Type B pancreatic cell (in vitro differentiated cells): ENCODE data around the gene PFDN2. TPM values are rescaled to one million over a fixed set of nuclear protein-coding genes. Genes with fewer than 3 reads are reported as not detected.

Experiments
- DNase-seq: peaks from one replicate; pipeline ENCODE4 v3.0.0; 2021; ENCODE audit warnings: mixed read lengths; ENCODE audit not compliant: unreplicated experiment; ENCODE audit errors: extremely low spot score
- H3K27ac Mint-ChIP-seq: 2 replicates; pipeline ENCODE4 v1.8.0; 2021; ENCODE audit warnings: mild to moderate bottlenecking, mixed read lengths
- H3K27me3 Mint-ChIP-seq: 2 replicates; pipeline ENCODE4 v1.8.0; 2021; ENCODE audit warnings: mixed read lengths
- H3K36me3 Mint-ChIP-seq: 2 replicates; pipeline ENCODE4 v1.8.0; 2021; ENCODE audit warnings: mixed read lengths
- H3K4me1 Mint-ChIP-seq: one replicate; pipeline ENCODE4 v1.8.0; 2021; ENCODE audit warnings: mixed read lengths; ENCODE audit not compliant: unreplicated experiment
- H3K4me3 Mint-ChIP-seq: 2 replicates; pipeline ENCODE4 v1.8.0; 2021; ENCODE audit warnings: mild to moderate bottlenecking, mixed read lengths
- H3K9me3 Mint-ChIP-seq: 2 replicates; pipeline ENCODE4 v1.8.0; 2021; ENCODE audit warnings: mixed read lengths
- total RNA-seq: library from RNA; stranded (reverse); gene quantifications from 2 replicates; pipeline ENCODE4 v1.2.1, GENCODE V29; 2021; ENCODE audit warnings: low replicate concordance
- TF ChIP-seq, protein P1 (sequence below): fragments of 200-600 bp; sonication (generic); conservative IDR thresholded peaks from 2 replicates; pipeline ENCODE4 v1.5.0; 2021; ENCODE audit warnings: antibody characterized with exemption, mild to moderate bottlenecking

Gene PFDN2
- total RNA-seq, 1 donor from 2014 or later: 50.9 TPM

DNA sequence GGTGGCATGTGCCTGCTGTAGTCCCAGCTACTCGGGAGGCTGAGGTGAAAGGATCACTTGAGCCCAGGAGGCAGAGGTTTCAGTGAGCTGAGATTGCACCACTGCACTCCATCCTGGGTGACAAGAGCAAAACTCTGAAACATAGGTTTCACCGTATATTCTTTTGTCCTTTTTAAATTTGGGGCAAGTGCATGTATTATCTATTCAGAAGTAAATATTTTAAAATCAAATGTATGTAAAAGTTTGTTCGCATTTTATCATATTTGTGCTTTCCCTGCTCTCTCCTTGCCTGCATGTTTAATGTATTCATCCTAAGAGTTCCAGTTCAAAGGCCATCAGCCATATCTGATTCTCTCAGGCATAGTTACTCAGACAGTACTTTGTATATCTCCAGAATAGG is 28.0 kb upstream of the PFDN2 start:
- Mint-ChIP-seq H3K27me3 (no peaks in the 10 kb centered on the region), H3K36me3 (no peaks in the 10 kb centered on the region), H3K27ac (no peak overlapping the region), H3K9me3 (no peaks in the 10 kb centered on the region), H3K4me1 (no peaks in the 10 kb centered on the region), H3K4me3 (no peak overlapping the region)
- DNase-seq: no peak
- TF ChIP-seq, protein P1, sequence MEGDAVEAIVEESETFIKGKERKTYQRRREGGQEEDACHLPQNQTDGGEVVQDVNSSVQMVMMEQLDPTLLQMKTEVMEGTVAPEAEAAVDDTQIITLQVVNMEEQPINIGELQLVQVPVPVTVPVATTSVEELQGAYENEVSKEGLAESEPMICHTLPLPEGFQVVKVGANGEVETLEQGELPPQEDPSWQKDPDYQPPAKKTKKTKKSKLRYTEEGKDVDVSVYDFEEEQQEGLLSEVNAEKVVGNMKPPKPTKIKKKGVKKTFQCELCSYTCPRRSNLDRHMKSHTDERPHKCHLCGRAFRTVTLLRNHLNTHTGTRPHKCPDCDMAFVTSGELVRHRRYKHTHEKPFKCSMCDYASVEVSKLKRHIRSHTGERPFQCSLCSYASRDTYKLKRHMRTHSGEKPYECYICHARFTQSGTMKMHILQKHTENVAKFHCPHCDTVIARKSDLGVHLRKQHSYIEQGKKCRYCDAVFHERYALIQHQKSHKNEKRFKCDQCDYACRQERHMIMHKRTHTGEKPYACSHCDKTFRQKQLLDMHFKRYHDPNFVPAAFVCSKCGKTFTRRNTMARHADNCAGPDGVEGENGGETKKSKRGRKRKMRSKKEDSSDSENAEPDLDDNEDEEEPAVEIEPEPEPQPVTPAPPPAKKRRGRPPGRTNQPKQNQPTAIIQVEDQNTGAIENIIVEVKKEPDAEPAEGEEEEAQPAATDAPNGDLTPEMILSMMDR: no peak

DNA sequence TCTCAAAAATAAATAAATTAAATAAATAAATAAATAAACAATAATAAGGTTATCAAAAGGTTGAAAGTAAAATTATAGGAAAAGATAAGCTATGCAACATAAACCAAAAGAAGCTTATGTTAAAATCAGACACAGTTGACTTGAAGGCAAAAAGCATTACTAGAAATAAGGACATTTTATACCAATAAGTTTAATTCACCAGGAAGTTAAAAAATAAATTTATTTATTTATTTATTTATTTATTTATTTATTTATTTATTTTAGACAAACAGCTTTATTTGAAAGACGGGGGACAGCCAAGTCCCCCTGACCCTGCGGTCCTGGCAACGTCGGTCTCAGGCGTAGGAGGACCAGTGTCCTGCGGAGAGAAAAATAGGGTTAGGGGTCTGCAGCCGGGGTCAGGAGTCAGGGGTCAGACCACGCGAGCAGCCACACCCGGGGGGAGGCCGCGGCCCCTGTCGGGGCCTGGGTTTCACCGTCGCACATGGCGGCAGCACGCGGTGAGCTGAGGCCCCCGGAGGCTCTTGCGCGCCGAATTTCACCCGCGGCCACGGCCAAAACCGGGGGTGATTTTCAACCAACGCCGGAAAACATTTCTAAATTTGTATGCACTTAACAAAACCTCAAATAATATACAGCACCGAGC is 23.0 kb upstream of the PFDN2 start:
- H3K4me1 Mint-ChIP-seq: peaks cover 11% of the 10 kb centered on the region
- H3K27me3 Mint-ChIP-seq: no peaks in the 10 kb centered on the region
- H3K4me3 Mint-ChIP-seq: no peak overlapping the region
- TF ChIP-seq, protein P1: no peak
- H3K36me3 Mint-ChIP-seq: no peaks in the 10 kb centered on the region
- H3K9me3 Mint-ChIP-seq: no peaks in the 10 kb centered on the region
- DNase-seq: no peak
- no peak overlapping the region for H3K27ac Mint-ChIP-seq

DNA sequence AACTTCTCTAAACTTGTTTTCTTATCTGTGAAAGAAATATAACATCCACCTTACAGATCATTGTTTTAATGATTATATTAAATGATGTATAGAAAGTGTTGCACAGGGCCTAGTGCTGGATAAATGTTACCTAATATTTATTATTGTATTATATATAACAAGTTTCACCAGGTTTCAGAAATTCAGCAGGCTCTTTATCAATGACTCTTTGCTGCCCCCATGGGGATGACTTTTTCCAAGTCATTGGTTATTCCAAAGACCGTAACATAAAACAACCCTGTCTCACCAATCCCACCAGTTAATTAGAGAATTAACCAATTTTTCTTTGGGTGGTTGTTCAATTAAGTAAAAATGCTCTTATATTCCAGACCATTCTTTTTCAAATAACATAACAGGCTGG is 21.9 kb upstream of the PFDN2 start:
- no peaks in the 10 kb centered on the region for H3K36me3 Mint-ChIP-seq
- no peak overlapping the region for H3K27ac Mint-ChIP-seq
- no peaks in the 10 kb centered on the region for H3K27me3 Mint-ChIP-seq
- DNase-seq: no peak
- TF ChIP-seq, protein P1: peak; percentile 73
- no peak overlapping the region for H3K4me3 Mint-ChIP-seq
- no peaks in the 10 kb centered on the region for H3K9me3 Mint-ChIP-seq
- peaks cover 11% of the 10 kb centered on the region for H3K4me1 Mint-ChIP-seq

DNA sequence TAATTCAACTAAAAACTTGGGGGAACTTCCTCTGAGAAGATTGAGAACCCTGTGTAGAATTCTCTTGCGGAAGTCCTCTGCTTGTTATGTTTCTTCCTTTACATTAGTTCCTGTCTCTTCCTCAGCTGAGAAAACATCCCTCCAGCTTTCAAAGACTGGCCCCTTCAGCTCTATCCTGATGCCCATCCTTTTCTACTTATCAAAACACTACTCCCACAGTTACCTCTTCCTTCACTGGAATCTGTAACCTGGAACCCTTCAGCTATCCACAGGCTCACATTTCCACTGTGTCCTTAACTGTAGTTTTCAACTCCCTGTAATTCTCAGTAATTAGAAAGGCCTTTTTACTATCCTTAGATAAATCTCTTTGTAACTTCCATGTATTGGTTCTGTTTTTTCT is 20.6 kb upstream of the PFDN2 start:
- Mint-ChIP-seq H3K27ac (no peak overlapping the region), H3K27me3 (no peaks in the 10 kb centered on the region), H3K4me1 (peaks cover 11% of the 10 kb centered on the region), H3K4me3 (no peak overlapping the region), H3K9me3 (no peaks in the 10 kb centered on the region), H3K36me3 (no peaks in the 10 kb centered on the region)
- TF ChIP-seq, protein P1: no peak
- DNase-seq: no peak

DNA sequence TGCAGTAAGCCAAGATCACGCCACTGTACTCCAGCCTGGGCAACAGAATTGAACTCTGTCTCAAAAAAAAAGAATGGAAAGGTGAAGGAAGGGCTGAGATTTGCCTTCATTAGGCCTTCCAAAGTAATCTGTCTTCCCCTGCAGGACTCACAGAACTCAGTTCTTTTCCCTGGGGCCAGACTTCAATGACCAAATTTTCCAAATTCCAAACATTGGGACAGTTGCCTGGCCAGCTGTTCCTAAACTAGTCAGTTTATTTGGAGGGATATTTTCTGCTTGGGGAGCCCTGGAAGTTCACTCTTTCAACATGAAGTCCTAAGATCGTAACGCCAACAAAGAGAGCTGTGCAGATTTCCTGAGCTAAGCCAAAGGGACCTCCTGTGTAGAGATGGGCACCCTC is 20.0 kb upstream of the PFDN2 start:
- H3K27ac Mint-ChIP-seq: peak overlapping the region; percentile 34
- TF ChIP-seq, protein P1: no peak
- DNase-seq: no peak

More for the DNA sequence above, 20.0 kb upstream of the PFDN2 start:
- Mint-ChIP-seq H3K36me3 (no peaks in the 10 kb centered on the region), H3K27me3 (no peaks in the 10 kb centered on the region), H3K4me3 (no peak overlapping the region), H3K9me3 (no peaks in the 10 kb centered on the region), H3K4me1 (peaks cover 11% of the 10 kb centered on the region)
